Spleen (tissue), 11 donors: ENCODE measurements around the gene IL3RA. TPM values are rescaled to one million over a fixed set of nuclear protein-coding genes. Genes with fewer than 3 reads are reported as not detected.

Source experiments
- DNase-seq: peaks from one replicate; pipeline ENCODE4 v3.0.0-alpha.2; 2020
- H3K27ac ChIP-seq, 8 donors: fragments of 200-600 bp; sonication (generic) in 7 of 8; 1 replicate in 4 of 8; 2 replicates in 4 of 8; pipeline versions ENCODE4 v1.5.0 to v1.8.0; 2016 to 2021; ENCODE audit warnings: inconsistent platforms in 4 of 8, mild to moderate bottlenecking in 4 of 8, moderate library complexity in 1 of 8
- H3K27me3 ChIP-seq, 7 donors: fragments of 200-600 bp; sonication (generic) in 6 of 7; replicated peaks in 1 of 7; 1 replicate in 4 of 7; 2 replicates in 3 of 7; pipeline versions ENCODE4 v1.5.0 to v1.8.0; 2016 to 2021; ENCODE audit warnings: inconsistent platforms in 3 of 7, mild to moderate bottlenecking in 1 of 7
- H3K36me3 ChIP-seq, 6 donors: fragments of 200-600 bp; sonication (generic) in 5 of 6; 1 replicate in 4 of 6; 2 replicates in 2 of 6; pipeline versions ENCODE4 v1.5.0 to v1.8.0; 2016 to 2021; ENCODE audit warnings: inconsistent platforms in 2 of 6
- H3K4me1 ChIP-seq, 6 donors: fragments of 200-600 bp; sonication (generic) in 5 of 6; 1 replicate in 3 of 6; 2 replicates in 3 of 6; pipeline versions ENCODE4 v1.5.0 to v1.8.0; 2016 to 2021; ENCODE audit warnings: inconsistent platforms in 3 of 6
- H3K4me3 ChIP-seq, 8 donors: fragments of 200-600 bp; sonication (generic) in 7 of 8; 1 replicate in 4 of 8; 2 replicates in 4 of 8; pipeline versions ENCODE4 v1.5.0 to v1.8.0; 2016 to 2021; ENCODE audit warnings: inconsistent platforms in 4 of 8, mild to moderate bottlenecking in 4 of 8, moderate library complexity in 2 of 8
- H3K9me3 ChIP-seq, 8 donors: fragments of 200-600 bp; sonication (generic) in 7 of 8; 1 replicate in 4 of 8; 2 replicates in 4 of 8; pipeline versions ENCODE4 v1.5.0 to v1.8.0; 2016 to 2021; ENCODE audit warnings: inconsistent platforms in 4 of 8
- CTCF ChIP-seq, 11 experiments: fragments of 200-600 bp in 7 of 11; fragments of 450-650 bp in 4 of 11; sonication (generic) in 4 of 11; IDR thresholded peaks in 8 of 11; conservative IDR thresholded peaks in 3 of 11; 1 replicate in 7 of 11; 2 replicates in 4 of 11; pipeline versions ENCODE4 v1.4.0 to v1.8.0; 2016 to 2021; ENCODE audit warnings: antibody characterized with exemption in 11 of 11, inconsistent platforms in 4 of 11, mild to moderate bottlenecking in 1 of 11
- POLR2A ChIP-seq, 3 donors: fragments of 450-650 bp; IDR thresholded peaks; one replicate each; pipeline ENCODE4 v1.5.1; 2017; ENCODE audit warnings: antibody characterized with exemption in 3 of 3, mild to moderate bottlenecking in 1 of 3
- POLR2AphosphoS5 ChIP-seq, 3 donors: sonication (generic); formaldehyde crosslinking; IDR thresholded peaks; one replicate each; pipeline ENCODE4 v1.5.1; 2017; ENCODE audit warnings: antibody characterized with exemption in 3 of 3
- WGBS, 5 donors: extraction: QIAGEN DNeasy Blood & Tissue Kit in 3 of 5; methylation state at CpG; one replicate each; pipeline versions ENCODE4 v1.1.5 to v1.1.7; 2013 to 2018; 5-methylcytosine and 5-hydroxymethylcytosine counted together
- intact Hi-C: fragments of 100-400 bp; cut with DNase I; formaldehyde crosslinking; loops from one replicate; pipeline ENCODE4 v1.15.0; 2023; ENCODE audit warnings: low total_unique reads
- polyA plus RNA-seq, 3 donors: library from polyadenylated mRNA; stranded (reverse); fragments of 200-250 nt; gene quantifications; one replicate each; pipeline ENCODE4 v1.2.1, GENCODE V29; 2013
- total RNA-seq, 7 donors: library from RNA; depleted of rRNA in 3 of 7; stranded (reverse); fragments of >200 nt in 3 of 7; fragmentation: NEBNext Ultra II Directional in 4 of 7; extraction: Animal tissue kit (Norgen Biotek cat#: 25700) in 4 of 7; gene quantifications; one replicate each; pipeline versions ENCODE4 v1.1.0 to v1.2.1, GENCODE V29; 2016 to 2021
- donor health status: healthy with polysubstance abuse.
- donor health status: DM: no; HTN: no; CAD: no; lungs with moderate emphysema.
- donor health status: DM: no; HTN: no; CAD: no.
- donor health status: Bipolar disorder and iron deficiency.
- donor health status: healthy.
- donor health status: DM: no; HTN: no; CAD: no.
- donor health status: DM: yes; HTN: yes; CAD: no.

Gene IL3RA
- total and polyA plus RNA-seq, 10 donors, result 2.4 to 11.2 (median 7.0) TPM

- H3K36me3 ChIP-seq, result peaks cover 10 to 55% (median 41%) of the 10 kb centered on the region in 6 donors
- H3K9me3 ChIP-seq, result no peaks in the 10 kb centered on the region
- H3K4me1 ChIP-seq, result peaks cover 29 to 71% (median 56%) of the 10 kb centered on the region in 6 donors
- peak in 8 of 11 experiments; percentile 15 to 54 (median 35) for TF ChIP-seq CTCF (IDR thresholded peaks at IDR 0.05 in 8 of 11, conservative IDR thresholded peaks at IDR 0.05 in 3 of 11)
- TF ChIP-seq POLR2AphosphoS5 (IDR thresholded peaks at IDR 0.05), result peak; percentile 94 to 98 (median 94)
- peak; percentile 5 to 48 (median 48) for TF ChIP-seq POLR2A (IDR thresholded peaks at IDR 0.05)
- WGBS, 5 donors, result 0 to 1% (median 1%) methylated on average over 23 to 90 of the region's 90 CpGs
- peak; percentile 100 for DNase-seq
- peak within 1 kb of the TSS; percentile 93 to 99 (median 98) for H3K27ac ChIP-seq
- intact Hi-C loops, result no loop called here
- H3K4me3 ChIP-seq, result peak within 1 kb of the TSS; percentile 92 to 100 (median 98)
- no peaks in the 10 kb centered on the region for H3K27me3 ChIP-seq
Observed at GRCh38 chrX:1391707-1392375, 55.3 kb downstream of the IL3RA start, which contains the start of gene SLC25A6. SLC25A6 (minus strand) TSS chrX:1392113; CDS start chrX:1392009, 104 bp downstream.

DNA sequence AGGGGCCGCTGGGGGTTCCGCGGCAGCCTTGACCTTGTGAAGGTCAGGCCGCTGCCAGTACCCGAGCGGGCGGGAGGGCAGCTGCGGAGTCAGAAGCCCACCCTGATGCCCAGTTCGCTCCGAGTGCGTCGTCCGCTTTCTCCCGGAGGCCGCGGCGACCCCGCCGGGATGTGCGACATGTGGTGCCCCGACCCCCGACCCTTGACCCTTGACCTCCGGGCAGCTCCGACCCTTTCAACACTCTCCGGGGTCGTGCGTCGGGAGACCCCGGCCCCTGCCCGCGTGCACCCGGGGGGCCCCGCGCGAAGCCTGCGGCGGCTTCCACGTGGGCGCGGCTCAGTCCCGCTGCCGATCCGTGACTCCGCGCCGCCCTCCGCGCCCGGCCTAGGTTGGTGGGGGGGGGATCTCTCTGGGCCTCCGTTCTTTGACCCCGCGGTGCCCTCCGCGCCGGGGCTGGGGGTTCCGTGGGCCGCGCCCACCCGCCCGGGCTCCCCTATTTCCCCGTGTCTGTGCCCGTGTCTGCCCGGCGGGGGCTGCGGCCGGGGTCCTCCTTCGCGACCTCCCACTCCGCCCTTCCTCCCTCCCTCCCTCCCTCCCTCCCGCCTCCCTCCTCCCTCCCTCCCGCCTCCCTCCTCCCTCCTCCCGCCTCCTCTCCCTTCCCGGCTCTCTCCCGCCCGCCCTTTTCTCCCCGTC lies 55.9 kb downstream of the IL3RA start:
- Histone ChIP-seq H3K9me3 (no peaks in the 10 kb centered on the region), H3K4me1 (peaks cover 29 to 64% (median 53%) of the 10 kb centered on the region in 6 donors), H3K4me3 (peak overlapping the region; percentile 92 to 100 (median 98)), H3K27ac (peak overlapping the region; percentile 93 to 99 (median 98)), H3K36me3 (peaks cover 8 to 55% (median 34%) of the 10 kb centered on the region in 6 donors), H3K27me3 (no peaks in the 10 kb centered on the region)
- no peak for DNase-seq
- intact Hi-C loops, result no loop called here
- TF ChIP-seq CTCF (IDR thresholded peaks at IDR 0.05 in 8 of 11, conservative IDR thresholded peaks at IDR 0.05 in 3 of 11), result no peak
- TF ChIP-seq POLR2A (IDR thresholded peaks at IDR 0.05), result peak in 1 of 3 donors; percentile 23
- TF ChIP-seq POLR2AphosphoS5 (IDR thresholded peaks at IDR 0.05), result peak in 2 of 3 donors; percentile 1 to 56
- 0 to 3% (median 1%) methylated on average over 19 to 69 of the region's 76 CpGs for WGBS, 5 donors

GRCh38 chrX:1393871-1394615 lies 57.5 kb downstream of the IL3RA start:
- TF ChIP-seq POLR2AphosphoS5 (IDR thresholded peaks at IDR 0.05), result no peak
- TF ChIP-seq POLR2A (IDR thresholded peaks at IDR 0.05), result no peak
- TF ChIP-seq CTCF (IDR thresholded peaks at IDR 0.05 in 8 of 11, conservative IDR thresholded peaks at IDR 0.05 in 3 of 11), result no peak
- intact Hi-C loops, result no loop called here
- Histone ChIP-seq H3K27me3 (no peaks in the 10 kb centered on the region), H3K36me3 (peaks cover 2 to 55% (median 19%) of the 10 kb centered on the region in 6 donors), H3K4me3 (peak overlapping the region in 2 of 8 donors; percentile 92 to 100), H3K4me1 (peaks cover 24 to 49% (median 40%) of the 10 kb centered on the region in 6 donors), H3K27ac (peak overlapping the region in 3 of 8 donors; percentile 21 to 99 (median 27)), H3K9me3 (no peaks in the 10 kb centered on the region)
- 68 to 80% (median 76%) methylated on average over 16 of the region's 16 CpGs for WGBS, 5 donors
- peak; percentile 42 for DNase-seq
